A549 (cell line): ENCODE data around the gene OSBPL9.

Experiments used
- GATA3 ChIP-seq: IDR thresholded peaks from 2 replicates; pipeline ENCODE4 v1.6.1; 2012; ENCODE audit warnings: borderline replicate concordance
- HOXB13 ChIP-seq: fragments of 250-450 bp; sonication (Bioruptor Pico); IDR thresholded peaks from 2 replicates; pipeline ENCODE4 v1.5.0; 2020; ENCODE audit warnings: low read depth, mild to moderate bottlenecking, moderate library complexity
- MAZ ChIP-seq: fragments of 150-350 bp; IDR thresholded peaks from 2 replicates; pipeline ENCODE4 v1.6.1; 2014; ENCODE audit warnings: antibody characterized with exemption, low read depth, low read length, borderline replicate concordance
- SREBF2 ChIP-seq: fragments of 450-650 bp; IDR thresholded peaks from 2 replicates; pipeline ENCODE4 v1.6.1; 2014; ENCODE audit warnings: mild to moderate bottlenecking, moderate library complexity
- TF ChIP-seq, protein P1 (sequence below): IDR thresholded peaks from 2 replicates; pipeline ENCODE4 v1.6.1; 2012

DNA sequence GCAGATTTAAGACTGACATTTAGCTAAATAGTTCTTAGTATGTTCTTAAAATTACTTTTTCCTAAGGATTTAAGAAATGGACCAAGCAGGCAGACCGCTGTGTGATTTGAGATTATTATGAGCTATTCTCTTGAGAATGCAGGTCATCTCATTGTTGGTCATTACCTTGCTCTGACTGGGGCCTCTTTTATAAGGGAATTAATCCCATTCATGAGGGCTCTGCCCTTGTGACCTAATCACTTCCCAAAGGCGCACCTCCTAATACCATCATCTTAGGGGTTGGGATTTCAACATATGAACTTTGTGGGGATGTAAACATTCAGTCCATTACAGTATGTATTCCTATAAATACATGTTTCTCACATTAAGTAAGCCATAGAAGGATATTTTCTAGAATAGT, 24.2 kb downstream of the OSBPL9 start:
- TF ChIP-seq SREBF2 = no peak
- no peak for TF ChIP-seq HOXB13
- TF ChIP-seq MAZ = no peak
- TF ChIP-seq, protein P1, sequence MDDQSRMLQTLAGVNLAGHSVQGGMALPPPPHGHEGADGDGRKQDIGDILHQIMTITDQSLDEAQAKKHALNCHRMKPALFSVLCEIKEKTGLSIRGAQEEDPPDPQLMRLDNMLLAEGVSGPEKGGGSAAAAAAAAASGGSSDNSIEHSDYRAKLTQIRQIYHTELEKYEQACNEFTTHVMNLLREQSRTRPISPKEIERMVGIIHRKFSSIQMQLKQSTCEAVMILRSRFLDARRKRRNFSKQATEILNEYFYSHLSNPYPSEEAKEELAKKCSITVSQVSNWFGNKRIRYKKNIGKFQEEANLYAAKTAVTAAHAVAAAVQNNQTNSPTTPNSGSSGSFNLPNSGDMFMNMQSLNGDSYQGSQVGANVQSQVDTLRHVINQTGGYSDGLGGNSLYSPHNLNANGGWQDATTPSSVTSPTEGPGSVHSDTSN = no peak
- no peak for TF ChIP-seq GATA3
